Mucosa of descending colon (tissue), 3 donors: ENCODE results near the gene DSTN. TPM values are rescaled to one million over a fixed set of nuclear protein-coding genes. Genes with fewer than 3 reads are reported as not detected.

Experiments
- ATAC-seq: fragments of 200-7000 bp; cut with Tn5 transposase; one replicate; pipeline ENCODE4 v1.9.1; 2020; ENCODE audit warnings: mild to moderate bottlenecking, moderate library complexity
- DNase-seq, 3 donors: peaks; one replicate each; pipeline ENCODE4 v3.0.0-alpha.2; 2020
- H3K36me3 ChIP-seq: fragments of 200-600 bp; one replicate; pipeline ENCODE4 v1.8.0; 2021; ENCODE audit warnings: low read depth, mild to moderate bottlenecking
- H3K4me1 ChIP-seq: fragments of 200-600 bp; one replicate; pipeline ENCODE4 v1.8.0; 2021; ENCODE audit warnings: low read depth, mild to moderate bottlenecking
- H3K4me3 ChIP-seq: fragments of 200-600 bp; one replicate; pipeline ENCODE4 v1.8.0; 2021; ENCODE audit warnings: mild to moderate bottlenecking
- H3K9me3 ChIP-seq: fragments of 200-600 bp; one replicate; pipeline ENCODE4 v1.8.0; 2021; ENCODE audit warnings: mild to moderate bottlenecking
- CTCF ChIP-seq: fragments of 200-600 bp; IDR thresholded peaks from one replicate; pipeline ENCODE4 v1.8.0; 2022; ENCODE audit warnings: antibody characterized with exemption, mild to moderate bottlenecking
- intact Hi-C, 2 donors: fragments of 100-400 bp; cut with DNase I in 1 of 2; cut with micrococcal nuclease in 1 of 2; formaldehyde crosslinking; loops; one replicate each; pipeline versions ENCODE4 v1.11.0 to v1.11.1; 2022; cut with DNase I, micrococcal nuclease
- total RNA-seq, 3 donors: library from RNA; stranded (reverse); fragmentation: NEBNext Ultra II Directional in 2 of 3; extraction: Animal tissue kit (Norgen Biotek cat#: 25700) in 2 of 3; gene quantifications; one replicate each; pipeline versions ENCODE4 v1.2.1 to v1.2.4, GENCODE V29; 2021 to 2023
- donor health status: DM: no; HTN: no; CAD: no; lungs with moderate emphysema.
- donor health status: DM: no; HTN: no; CAD: no.
- donor health status: DM: no; HTN: yes; CAD: no.

The DSTN gene
- total RNA-seq, 3 donors from 2014 or later, result 261 to 946 (median 284) TPM

GRCh38 chr20:17531665-17532025 is 38.2 kb upstream of the DSTN start:
- TF ChIP-seq CTCF, result no peak
- Histone ChIP-seq H3K36me3 (no peaks in the 10 kb centered on the region), H3K4me3 (no peak overlapping the region), H3K9me3 (no peaks in the 10 kb centered on the region), H3K4me1 (peaks cover 13% of the 10 kb centered on the region)
- ATAC-seq (no peak), DNase-seq (no peak)
- intact Hi-C loops, result loop anchor here (10.0 kb wide), 1 partner anchor 83 kb away; no protein-coding TSS in a partner anchor

- no peaks in the 10 kb centered on the region for H3K36me3 ChIP-seq
- intact Hi-C loops, result loop anchor here (10.0 kb wide), 1 partner anchor 81 kb away; no protein-coding TSS in a partner anchor
- H3K4me3 ChIP-seq, result no peak overlapping the region
- DNase-seq, result peak in 1 of 3 donors; percentile 41
- ATAC-seq, result peak; percentile 46
- TF ChIP-seq CTCF, result no peak
- peaks cover 13% of the 10 kb centered on the region for H3K4me1 ChIP-seq
- no peaks in the 10 kb centered on the region for H3K9me3 ChIP-seq
Measured at GRCh38 chr20:17533396-17533795, 36.5 kb upstream of the DSTN start.

- no peaks in the 10 kb centered on the region for H3K9me3 ChIP-seq
- H3K4me3 ChIP-seq, result no peak overlapping the region
- ATAC-seq (no peak), DNase-seq (no peak)
- H3K4me1 ChIP-seq, result peaks cover 13% of the 10 kb centered on the region
- TF ChIP-seq CTCF, result no peak
- intact Hi-C loops, result loop anchor here (10.0 kb wide), 1 partner anchor 81 kb away; no protein-coding TSS in a partner anchor
- H3K36me3 ChIP-seq, result no peaks in the 10 kb centered on the region
Measured at GRCh38 chr20:17534077-17534476, 35.8 kb upstream of the DSTN start.

- peak; percentile 62 for TF ChIP-seq CTCF
- Histone ChIP-seq H3K36me3 (no peaks in the 10 kb centered on the region), H3K4me1 (peaks cover 2% of the 10 kb centered on the region), H3K4me3 (no peak overlapping the region), H3K9me3 (no peaks in the 10 kb centered on the region)
- ATAC-seq (peak; percentile 96), DNase-seq (peak in 2 of 3 donors; percentile 55 to 88)
- intact Hi-C loops, result loop anchor here (10.0 kb wide), 1 partner anchor 78 kb away; no protein-coding TSS in a partner anchor
Measured at GRCh38 chr20:17536944-17537444, 32.9 kb upstream of the DSTN start.

GRCh38 chr20:17537959-17538358 is 31.9 kb upstream of the DSTN start:
- ATAC-seq (no peak), DNase-seq (no peak)
- no peak overlapping the region for H3K4me3 ChIP-seq
- no peaks in the 10 kb centered on the region for H3K9me3 ChIP-seq
- TF ChIP-seq CTCF, result no peak
- intact Hi-C loops, result loop anchor here (10.0 kb wide), 1 partner anchor 77 kb away; no protein-coding TSS in a partner anchor
- H3K36me3 ChIP-seq, result no peaks in the 10 kb centered on the region
- H3K4me1 ChIP-seq, result no peaks in the 10 kb centered on the region
